CD4-positive, alpha-beta T cell treated with Interleukin-10 for 1 hour (primary cell): Measurements from ENCODE around the gene CYBRD1.
"Not testable (repeated sequence)": the region's sequence is repeated elsewhere in the genome, so short reads cannot be mapped to it uniquely, and the experiment has no call there.

Experiments used
- DNase-seq: peaks from one replicate; pipeline ENCODE4 v3.0.0-alpha.2; 2020

The CYBRD1 gene

DNA sequence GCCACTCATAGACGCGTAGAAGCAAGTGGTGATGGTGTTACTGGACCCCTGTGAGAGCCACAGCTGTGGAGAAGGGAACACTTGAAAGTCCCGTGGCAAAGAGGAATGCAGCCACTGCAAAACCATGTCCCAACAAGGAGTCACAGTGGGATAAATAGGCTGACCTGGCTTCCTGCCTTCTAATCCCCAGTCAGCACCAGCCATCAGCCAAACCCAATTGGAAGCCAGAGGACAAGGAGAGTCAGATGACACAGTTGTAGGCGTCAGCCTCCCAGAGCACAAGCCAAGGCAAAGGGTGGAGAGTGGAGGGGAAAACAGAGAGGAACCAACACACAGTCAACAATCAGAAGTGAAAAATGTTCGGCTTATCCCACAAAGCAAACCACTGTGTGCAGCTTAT lies 5.5 kb upstream of the CYBRD1 start:
- DNase-seq, result no peak

DNA sequence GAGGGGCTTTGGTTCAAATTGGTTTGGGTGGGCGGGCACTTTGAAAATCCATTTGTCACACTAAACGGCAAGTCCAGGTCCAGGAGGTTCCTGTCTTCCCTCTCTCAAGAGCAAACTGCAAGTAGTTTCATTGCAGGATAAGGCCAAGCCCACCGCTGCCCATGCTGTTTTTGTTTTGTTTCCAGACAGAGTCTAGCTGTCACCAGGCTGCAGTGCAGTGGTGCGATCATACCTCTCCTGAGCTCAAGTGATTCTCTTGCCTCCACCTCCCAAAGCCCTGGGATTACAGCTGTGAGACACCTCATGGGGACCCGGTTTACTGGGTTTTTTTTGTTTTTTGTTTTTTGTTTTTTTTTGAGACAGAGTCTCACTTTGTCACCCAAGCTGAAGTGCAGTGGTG lies 1.8 kb upstream of the CYBRD1 start:
- no peak for DNase-seq

DNA sequence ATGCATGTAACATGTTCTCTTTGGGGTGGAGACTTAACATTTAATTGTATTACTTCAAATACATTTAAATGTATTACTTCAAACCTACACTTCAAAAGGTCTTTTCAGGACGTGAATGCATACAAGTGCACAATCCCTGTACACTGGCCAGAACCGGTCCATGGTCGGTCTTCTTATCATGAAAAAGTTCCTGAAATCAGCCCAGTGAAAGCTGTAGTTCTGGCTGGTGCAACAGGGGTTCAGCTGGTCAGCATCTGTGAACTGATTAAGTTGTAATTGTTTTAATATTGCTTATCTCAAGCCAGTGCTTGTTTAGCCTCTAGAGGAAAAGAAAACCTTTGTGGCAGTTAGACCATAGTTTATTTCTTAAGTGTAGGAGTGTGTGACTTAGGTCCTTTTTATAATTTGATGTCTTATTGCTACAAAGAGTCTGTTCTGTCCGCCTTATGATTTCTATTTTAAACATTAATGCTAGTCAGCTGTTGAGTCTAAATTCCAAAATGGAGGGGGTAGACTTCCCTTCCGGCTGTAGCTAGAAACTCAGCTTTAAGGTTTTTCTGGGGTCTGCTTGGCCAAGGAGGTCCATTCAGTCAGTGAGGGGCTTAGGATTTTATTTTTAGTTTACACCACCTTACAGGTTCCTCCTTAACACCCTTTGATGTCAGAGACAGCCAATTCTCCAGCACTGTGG lies 768 bp upstream of the CYBRD1 start:
- DNase-seq, result no peak

DNA sequence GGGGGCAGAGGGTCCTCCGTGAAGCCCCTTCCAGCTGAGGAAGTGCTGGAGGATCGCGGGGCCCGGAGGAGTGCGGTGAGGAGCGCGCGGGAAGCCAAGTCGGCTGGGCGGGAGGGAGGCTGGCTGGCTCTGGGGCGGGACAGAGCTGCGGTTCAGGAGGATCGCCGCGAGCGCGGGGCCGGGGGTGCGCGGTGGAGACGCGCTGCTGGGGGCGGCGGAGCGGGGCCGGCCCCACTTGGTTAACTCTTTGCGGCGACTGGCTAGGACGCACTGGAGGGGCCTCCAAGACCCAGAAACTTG lies 464 bp downstream of the CYBRD1 start:
- DNase-seq, result no peak

DNA sequence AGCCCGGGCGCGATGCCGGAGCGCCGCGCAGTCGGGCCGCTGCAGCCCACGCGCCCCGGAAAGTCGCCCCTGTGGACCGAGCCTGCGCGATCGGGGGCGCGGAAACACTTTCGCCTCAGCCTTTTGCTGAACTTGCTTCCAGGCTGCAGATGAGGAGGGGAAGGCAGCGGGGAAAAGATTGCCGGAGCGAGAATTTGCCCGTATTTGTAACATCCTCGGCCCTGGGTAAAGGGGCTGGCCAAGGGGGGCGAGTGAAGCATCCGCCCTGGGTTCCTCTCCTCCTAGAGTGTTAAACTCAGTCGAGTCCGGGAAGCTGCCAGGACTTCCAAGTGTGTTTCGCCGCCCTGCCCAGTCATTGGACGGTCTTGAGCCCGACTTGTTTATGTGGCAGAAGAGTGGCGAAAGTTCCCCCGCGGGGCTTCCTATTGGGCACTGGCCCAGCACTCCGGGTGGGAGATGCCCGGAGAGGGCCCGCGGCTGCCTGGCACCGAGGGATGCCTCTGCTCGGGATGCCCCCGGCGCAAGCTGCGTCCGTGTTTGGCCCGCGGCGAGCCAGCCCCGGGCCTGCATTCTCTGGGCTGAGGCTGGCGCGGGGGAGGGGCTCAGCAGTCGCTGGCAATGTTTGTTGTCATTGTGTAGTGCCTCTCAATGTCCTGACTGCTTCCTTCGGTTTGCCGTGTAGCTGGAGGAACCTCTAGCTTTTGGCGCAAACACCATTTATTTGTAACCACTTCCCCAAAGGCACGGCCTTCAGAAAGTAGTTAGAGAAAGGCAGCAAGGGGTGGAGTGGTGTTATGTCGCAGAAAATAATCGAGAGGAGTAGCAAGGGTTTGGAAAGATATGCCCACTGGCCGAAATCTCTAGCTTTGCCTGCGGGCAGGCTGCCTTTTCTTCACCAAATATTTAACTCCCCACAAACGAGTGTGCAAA lies 1.1 kb downstream of the CYBRD1 start:
- peak; percentile 7 for DNase-seq

DNA sequence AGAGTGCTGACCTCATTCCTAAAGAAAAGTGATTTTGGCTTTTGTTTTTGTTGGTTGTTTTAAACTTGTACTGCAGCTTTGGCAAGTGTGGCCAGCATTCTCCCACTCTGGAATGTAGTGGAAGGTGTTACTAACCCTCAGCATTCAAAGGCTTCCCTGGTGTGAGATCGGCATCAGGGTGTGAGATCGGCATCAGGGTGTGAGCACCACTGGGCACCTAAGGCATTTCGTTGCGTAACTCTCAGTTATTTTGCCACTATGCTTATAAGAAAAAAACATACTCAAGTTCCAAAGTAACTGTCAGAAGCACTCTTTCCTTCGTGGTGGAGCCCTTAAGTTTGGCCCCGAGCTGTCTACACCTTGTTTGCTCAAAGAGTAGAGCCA lies 1.7 kb downstream of the CYBRD1 start:
- DNase-seq, result no peak

DNA sequence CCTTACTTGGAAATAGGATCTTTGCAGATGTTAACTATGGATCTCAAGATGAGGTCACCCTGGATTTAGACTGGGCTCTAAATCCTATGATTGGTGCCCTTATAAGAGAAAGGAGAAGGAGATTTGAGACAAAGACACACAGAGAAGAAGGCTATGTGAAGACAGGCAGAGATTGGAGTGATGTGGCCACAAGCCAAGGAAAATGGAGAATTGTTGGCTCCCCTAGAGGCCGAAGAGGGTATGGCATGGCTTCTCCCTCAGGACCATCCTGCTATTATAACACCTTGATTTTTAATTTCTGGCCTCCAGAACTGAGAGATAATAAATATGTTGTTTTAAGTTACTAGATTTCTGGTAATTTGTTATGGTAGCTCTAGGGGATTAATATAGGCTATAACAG lies 7.6 kb downstream of the CYBRD1 start:
- DNase-seq, result no peak

DNA sequence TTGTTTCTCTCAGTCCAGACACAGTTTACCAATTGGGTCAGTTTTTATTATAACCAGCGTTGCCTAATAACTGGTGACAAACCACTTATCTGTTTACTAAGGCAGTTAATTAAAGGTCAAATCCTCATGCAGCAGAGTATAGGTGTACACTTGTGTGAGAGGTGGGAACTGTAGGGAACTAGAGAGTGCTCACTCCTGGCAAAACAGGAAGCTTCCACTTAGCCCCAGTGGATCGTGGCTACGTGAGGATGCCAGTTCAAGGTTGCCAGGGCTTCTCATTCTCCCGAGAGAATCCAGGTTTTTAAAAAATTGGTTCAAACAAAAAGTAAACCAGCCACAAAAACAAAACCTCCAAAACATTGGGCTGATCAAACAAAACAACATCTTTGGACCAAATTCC lies 8.1 kb downstream of the CYBRD1 start:
- DNase-seq, result no peak

DNA sequence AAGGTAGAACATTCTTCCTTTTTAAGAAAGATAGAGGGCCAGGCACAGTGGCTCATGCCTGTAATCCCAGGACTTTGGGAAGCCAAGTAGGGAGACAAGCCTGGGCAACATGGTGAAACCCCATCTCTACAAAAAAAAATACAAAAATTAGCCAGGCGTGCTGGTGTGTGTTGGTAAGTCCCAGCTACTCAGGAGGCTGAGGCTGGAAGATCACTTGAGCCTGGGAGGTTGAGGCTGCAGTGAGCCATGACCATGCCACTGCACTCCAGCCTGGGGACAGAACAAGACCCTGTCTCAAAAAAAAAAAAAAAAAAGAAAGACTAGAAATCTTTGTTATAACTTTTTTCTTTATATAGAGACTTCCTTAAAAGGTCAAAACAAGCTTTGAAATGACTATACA lies 8.6 kb downstream of the CYBRD1 start:
- not testable (repeated sequence) for DNase-seq

DNA sequence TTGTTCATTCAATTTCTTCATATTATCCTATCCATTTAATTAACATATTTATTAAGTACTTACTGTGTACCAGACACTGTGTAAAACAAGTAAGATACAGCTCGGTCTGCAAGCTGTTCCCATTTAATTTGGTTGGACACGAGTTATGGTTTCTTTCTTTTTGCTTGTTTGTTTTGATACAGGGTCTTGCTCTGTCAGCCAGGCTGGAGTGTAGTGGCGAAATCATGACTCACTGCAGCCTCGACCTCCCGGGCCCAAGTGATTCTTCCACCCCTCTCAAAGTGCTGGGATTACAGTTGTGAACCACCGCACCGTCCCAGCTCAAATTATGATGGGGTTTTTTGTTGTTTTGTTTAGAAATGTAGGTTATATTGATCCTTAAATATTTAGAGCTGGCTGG lies 9.0 kb downstream of the CYBRD1 start:
- DNase-seq, result no peak

DNA sequence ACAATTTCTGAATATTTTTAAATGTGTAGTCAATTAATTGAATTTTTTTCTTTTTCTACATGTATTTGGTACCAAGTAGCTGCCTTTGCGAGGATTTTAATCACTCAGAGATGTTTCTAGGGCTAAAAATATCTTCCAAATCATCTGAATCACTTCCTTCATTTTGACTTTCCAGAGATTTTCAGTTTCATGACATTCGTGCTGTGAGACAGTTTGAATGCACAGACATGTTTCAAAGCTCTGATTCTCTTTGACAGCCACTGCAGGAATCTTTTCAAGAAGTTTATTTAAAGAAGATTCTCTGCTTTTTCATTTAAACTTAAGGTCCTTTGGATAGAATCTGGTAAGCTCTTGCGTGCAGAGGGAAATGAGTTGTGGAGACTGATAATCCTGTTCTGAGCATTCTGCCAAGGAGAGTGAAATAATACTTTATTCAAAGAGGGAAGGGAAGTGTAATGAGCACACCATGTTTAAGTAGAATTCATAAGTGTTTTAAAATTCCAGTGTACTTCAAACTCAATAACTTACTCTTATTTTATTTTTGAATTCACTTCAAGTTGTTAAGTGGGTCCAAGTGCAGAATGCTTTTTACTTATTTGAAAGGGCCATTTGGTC lies 9.7 kb downstream of the CYBRD1 start:
- DNase-seq, result no peak

DNA sequence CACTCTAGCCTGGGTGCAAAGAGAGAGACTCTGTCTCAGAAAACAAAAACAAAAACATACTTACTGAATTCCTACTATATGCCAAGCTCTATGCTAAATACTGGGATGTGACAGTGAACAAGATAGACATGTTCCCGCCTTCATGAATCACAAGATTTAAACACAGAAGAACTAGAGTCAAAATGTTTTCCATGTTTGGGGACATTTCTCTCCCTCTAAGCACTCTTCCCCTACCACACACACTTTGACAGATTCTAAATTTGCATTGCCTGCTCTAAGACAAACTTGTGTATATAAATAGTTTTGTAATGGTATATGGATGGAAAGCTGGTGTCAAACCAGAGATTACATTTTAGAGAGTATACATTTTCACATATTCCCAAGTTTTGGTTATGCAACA lies 11.1 kb downstream of the CYBRD1 start:
- no peak for DNase-seq

DNA sequence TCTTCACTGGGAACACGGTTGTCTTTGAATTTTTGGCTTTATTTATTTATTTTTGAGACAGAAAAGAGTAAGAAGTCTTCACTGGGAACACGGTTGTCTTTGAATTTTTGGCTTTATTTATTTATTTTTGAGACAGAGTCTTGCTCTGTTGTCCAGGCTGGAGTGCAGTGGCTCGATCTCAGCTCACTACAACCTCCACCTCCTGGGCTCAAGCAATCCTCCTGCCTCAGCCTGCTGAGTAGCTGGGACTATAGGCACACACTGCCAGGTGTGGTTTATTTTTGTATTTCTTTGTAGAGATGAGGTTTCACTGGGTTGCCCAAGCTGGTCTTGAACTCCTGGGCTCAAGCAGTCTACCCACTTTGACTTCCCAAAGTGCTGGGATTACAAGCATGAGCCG lies 13.3 kb downstream of the CYBRD1 start:
- DNase-seq, result not testable (repeated sequence)

DNA sequence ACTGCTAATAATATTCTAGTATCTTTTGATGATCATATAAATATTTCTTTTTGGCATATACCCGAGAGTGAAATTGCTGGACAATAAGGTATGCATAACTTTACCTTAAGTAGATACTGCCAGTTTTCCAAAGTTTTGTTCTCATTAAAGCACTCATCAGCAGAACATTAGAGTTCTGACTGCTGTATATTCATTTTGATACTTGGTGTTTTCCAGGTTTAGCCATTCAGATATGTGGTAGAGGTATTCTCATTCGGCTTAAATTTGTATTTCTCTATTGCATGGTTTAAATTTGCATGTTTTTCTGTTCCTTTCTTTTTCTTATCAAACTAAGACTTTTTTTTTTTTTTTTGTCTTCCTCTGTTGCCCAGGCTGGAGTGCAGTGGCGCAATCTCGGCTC lies 18.2 kb downstream of the CYBRD1 start:
- no peak for DNase-seq

DNA sequence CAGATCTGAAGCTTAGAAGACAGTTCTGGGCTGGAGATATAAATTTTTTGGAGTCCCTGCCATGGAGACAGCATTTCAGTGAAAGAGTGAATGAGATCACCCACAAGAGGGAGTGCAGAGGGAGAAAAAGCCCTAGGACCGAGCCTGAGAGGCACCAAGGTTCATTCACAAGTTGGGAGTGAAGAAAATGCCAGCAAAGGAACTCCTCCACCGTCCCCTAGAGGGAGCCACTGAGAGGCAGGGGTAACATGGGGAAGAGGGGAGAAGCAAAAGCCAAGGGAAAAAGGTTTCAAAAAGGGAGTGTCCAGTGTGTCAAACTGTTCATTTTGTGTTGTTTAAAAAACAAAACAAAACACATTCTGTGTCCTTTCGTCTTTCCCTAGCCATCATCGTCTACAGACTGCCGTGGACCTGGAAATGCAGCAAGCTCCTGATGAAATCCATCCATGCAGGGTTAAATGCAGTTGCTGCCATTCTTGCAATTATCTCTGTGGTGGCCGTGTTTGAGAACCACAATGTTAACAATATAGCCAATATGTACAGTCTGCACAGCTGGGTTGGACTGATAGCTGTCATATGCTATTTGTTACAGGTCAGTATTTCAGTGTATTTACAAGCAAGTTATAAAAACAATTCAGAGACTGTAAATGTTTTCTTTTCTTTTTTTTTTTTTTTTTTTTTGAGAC lies 19.1 kb downstream of the CYBRD1 start:
- DNase-seq, result no peak

DNA sequence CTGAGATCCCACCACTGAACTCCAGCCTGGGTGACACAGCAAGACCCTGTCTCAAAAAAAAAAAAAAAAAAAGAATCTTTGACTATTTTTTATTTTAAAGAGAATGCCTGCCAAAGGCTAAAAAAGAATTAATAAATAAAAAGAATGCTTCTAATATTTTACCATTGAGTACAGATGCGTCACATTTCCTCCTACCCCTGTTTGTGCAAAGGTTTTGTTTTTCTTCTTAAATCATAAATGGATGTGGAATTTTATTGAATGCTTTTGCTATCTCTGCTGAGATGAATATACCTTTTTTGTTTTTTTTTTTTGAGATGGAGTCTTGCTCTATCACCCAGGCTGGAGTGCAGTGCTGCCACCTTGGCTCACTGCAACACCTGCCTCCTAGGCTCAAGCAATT lies 22.8 kb downstream of the CYBRD1 start:
- DNase-seq, result no peak

DNA sequence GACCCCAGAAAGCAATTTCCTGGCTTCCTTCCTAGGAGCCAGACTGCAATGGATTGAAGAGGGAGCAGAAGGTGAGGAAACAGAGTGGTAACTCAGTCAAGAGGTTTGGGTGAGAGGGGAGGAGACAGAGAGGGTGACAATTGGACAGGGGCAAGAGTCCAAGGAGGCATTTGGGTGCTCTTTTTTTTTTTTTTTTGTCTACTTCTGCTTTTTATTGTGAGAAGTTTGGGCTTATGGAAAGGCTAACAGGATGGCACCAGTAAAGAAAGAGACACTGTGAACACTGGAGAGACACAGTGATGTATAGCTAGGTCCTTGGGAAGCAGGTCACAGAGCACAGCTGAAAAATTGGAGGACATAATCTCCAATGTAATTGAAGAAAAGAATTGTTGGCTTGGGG lies 25.0 kb downstream of the CYBRD1 start:
- no peak for DNase-seq

DNA sequence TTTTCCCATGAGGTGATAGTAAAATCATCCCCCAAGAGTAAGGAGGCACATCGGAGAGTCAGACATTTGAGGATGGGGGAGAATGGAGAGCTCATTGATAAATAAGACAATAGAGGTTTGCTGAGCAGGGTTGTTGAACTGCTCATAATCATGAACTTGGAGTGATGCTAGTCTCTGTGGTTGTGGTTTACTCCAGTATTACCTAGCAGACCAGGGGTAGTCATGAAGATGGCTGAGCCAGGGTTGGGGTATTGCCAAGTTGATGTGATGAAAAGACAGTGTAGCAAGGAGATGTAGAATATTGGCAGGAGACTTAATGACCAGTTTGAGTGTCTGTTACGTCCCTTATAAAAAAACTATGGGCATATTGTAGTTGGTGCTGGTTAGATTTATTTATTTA lies 25.4 kb downstream of the CYBRD1 start:
- DNase-seq, result no peak

DNA sequence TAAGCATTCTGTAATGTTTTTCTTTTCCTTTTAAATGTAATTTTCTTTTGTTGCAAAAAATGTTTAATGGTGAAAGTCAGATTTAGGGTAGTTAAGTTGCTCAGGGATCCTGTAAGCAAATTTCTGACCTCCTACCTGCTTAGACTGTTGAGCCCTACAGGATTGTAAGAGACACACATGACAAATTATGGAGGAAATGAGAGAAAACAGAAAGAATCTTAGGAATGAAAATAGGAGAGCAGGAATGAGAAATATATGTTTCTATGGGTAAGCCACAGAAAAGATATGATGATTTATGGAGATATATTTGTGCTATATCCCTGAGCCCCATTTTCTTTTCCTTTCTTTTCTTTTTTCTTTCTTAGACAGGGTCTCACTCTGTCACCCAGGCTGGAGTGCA lies 28.3 kb downstream of the CYBRD1 start:
- no peak for DNase-seq

DNA sequence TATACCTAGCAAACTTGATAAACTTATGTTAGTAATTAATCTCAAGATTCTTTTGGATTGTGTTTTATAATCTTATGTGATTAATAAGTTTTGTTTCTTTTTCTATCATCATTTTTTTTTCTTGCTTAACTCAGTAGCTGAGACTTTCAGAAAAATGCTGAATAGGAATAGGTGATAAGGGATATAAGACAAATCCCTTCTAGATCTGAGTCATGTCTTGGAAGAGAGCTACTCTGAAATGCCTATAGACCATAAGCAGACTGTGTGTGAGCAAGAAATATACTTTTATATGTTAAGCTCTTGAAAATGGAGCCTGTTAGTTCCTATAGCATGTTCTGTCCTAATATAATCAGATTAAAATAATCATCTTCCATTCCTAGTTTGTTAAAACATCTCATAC lies 29.6 kb downstream of the CYBRD1 start:
- DNase-seq, result no peak

DNA sequence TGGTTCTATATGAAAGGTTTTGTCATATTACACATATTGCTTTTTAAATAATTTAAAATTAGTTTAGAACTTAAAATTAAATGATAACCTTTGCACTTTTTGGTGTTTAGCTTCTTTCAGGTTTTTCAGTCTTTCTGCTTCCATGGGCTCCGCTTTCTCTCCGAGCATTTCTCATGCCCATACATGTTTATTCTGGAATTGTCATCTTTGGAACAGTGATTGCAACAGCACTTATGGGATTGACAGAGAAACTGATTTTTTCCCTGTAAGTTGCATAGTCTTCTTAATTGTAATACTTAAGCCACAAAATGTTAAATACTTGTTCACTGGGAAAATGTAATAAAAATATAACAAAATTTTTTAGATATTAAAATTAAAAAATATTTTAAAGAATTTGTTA lies 31.0 kb downstream of the CYBRD1 start:
- DNase-seq, result no peak

DNA sequence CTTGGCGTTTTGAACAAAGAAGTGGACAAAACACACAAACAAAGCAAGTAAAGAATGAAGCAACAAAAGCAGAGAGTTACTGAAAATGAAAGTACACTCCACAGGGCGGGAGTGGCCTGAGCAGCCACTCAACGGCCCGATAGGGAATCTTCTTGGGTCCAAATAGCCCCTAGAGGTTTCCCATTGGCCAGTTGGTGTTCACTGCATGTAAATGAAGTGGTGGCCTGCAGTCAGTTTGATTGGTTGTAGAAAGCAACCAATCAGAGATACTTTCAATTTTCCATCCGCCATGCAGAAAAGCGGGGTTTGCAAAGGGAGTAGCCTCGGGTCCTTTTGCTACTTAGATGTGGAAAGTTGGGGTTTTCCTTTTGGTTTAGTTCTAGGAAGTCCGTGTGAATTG lies 31.6 kb downstream of the CYBRD1 start:
- DNase-seq, result peak; percentile 32

DNA sequence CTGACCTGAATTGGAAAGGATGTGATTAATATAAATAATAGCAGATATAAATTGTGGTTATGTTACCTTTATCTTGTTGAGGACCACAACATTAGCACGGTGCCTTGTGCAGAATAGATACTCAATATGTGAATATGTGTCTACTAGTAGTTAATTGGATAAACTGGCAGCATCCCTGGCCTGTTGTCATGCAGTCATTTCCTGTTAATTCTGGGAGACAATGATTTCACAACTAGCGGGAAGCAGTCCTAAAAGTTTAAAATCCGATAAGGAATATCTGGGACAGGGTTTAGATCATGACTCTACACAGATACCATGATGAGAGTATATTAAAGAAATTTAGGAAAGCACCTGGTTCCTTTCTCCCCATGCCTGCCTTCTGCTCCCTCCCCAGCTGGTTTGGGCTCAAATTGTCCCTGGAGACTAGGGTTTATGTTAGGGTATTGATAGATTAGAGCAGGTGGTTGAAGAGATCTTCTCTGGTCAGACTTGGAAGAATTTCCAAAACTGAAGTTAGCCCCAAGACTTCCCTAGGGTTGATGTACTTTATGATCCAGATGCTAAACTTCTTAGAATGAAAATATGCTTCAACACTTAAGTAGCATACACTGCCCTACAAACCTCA lies 32.8 kb downstream of the CYBRD1 start:
- no peak for DNase-seq
